SK-N-SH treated with all-trans-retinoic acid at 6 μM for 48 hours (cell line): Measurements from ENCODE around the gene GRXCR1.

ENCODE experiments used
- ATAC-seq: fragments of 200-7000 bp; cut with Tn5 transposase; 3 replicates; pipeline ENCODE4 v1.9.1; 2020; ENCODE audit warnings: mild to moderate bottlenecking, moderate library complexity
- BACH2 ChIP-seq: fragments of 250-450 bp; sonication (Bioruptor Pico); IDR thresholded peaks from 2 replicates; pipeline ENCODE4 v1.9.0; 2021; ENCODE audit warnings: mild to moderate bottlenecking, borderline replicate concordance
- CSDC2 ChIP-seq: fragments of 250-450 bp; sonication (Bioruptor Pico); IDR thresholded peaks from 2 replicates; pipeline ENCODE4 v1.5.0; 2020; ENCODE audit warnings: mild to moderate bottlenecking, moderate library complexity
- CSRNP3 ChIP-seq: fragments of 250-450 bp; sonication (Bioruptor Pico); IDR thresholded peaks from 2 replicates; pipeline ENCODE4 v1.5.1; 2021; ENCODE audit warnings: mild to moderate bottlenecking, moderate library complexity
- ESRRG ChIP-seq: fragments of 250-450 bp; sonication (Bioruptor Pico); IDR thresholded peaks from 2 replicates; pipeline ENCODE4 v1.6.1; 2021; ENCODE audit warnings: mild to moderate bottlenecking
- GLIS3 ChIP-seq: fragments of 250-450 bp; sonication (Bioruptor Pico); IDR thresholded peaks from 2 replicates; pipeline ENCODE4 v1.5.0; 2020; ENCODE audit warnings: mild to moderate bottlenecking, moderate library complexity
- ISL1 ChIP-seq: fragments of 250-450 bp; sonication (Bioruptor Pico); IDR thresholded peaks from 2 replicates; pipeline ENCODE4 v2.1.2; 2022; ENCODE audit warnings: mild to moderate bottlenecking, moderate library complexity
- OSR1 ChIP-seq: fragments of 250-450 bp; sonication (Bioruptor Pico); IDR thresholded peaks from 2 replicates; pipeline ENCODE4 v1.8.0; 2022; ENCODE audit warnings: moderate library complexity, mild to moderate bottlenecking, inconsistent platforms
- POU6F1 ChIP-seq: fragments of 250-450 bp; sonication (Bioruptor Pico); IDR thresholded peaks from 2 replicates; pipeline ENCODE4 v1.8.0; 2021; ENCODE audit warnings: low read depth, mild to moderate bottlenecking, moderate library complexity, borderline replicate concordance
- PPARA ChIP-seq: fragments of 250-450 bp; sonication (Bioruptor Pico); IDR thresholded peaks from 2 replicates; pipeline ENCODE4 v1.5.0; 2020; ENCODE audit warnings: mild to moderate bottlenecking, borderline replicate concordance
- RARB ChIP-seq: fragments of 250-450 bp; sonication (Bioruptor Pico); IDR thresholded peaks from 2 replicates; pipeline ENCODE4 v1.8.0; 2021; ENCODE audit warnings: mild to moderate bottlenecking, moderate library complexity
- SNAI2 ChIP-seq: fragments of 250-450 bp; sonication (Bioruptor Pico); IDR thresholded peaks from 2 replicates; pipeline ENCODE4 v1.5.0; 2020; ENCODE audit warnings: mild to moderate bottlenecking, moderate library complexity
- TCF4 ChIP-seq: fragments of 250-450 bp; sonication (Bioruptor Pico); IDR thresholded peaks from 2 replicates; pipeline ENCODE4 v1.8.0; 2021; ENCODE audit warnings: mild to moderate bottlenecking, moderate library complexity, borderline replicate concordance
- TOX ChIP-seq: fragments of 250-450 bp; sonication (Bioruptor Pico); IDR thresholded peaks from 2 replicates; pipeline ENCODE4 v1.8.0; 2021; ENCODE audit warnings: mild to moderate bottlenecking, moderate library complexity, borderline replicate concordance
- TSHZ2 ChIP-seq: fragments of 250-450 bp; sonication (Bioruptor Pico); IDR thresholded peaks from 2 replicates; pipeline ENCODE4 v1.5.0; 2020; ENCODE audit warnings: mild to moderate bottlenecking, moderate library complexity
- ZC3H10 ChIP-seq: fragments of 250-450 bp; sonication (Bioruptor Pico); IDR thresholded peaks from 2 replicates; pipeline ENCODE4 v1.5.1; 2021; ENCODE audit warnings: mild to moderate bottlenecking, moderate library complexity
- ZFP3 ChIP-seq: fragments of 250-450 bp; sonication (Bioruptor Pico); IDR thresholded peaks from 2 replicates; pipeline ENCODE4 v1.5.0; 2020; ENCODE audit warnings: mild to moderate bottlenecking, moderate library complexity
- ZFP30 ChIP-seq: fragments of 450-650 bp; formaldehyde crosslinking; IDR thresholded peaks from 2 replicates; pipeline ENCODE4 v1.5.0; 2022; ENCODE audit warnings: mild to moderate bottlenecking, moderate library complexity
- ZNF565 ChIP-seq: fragments of 450-650 bp; formaldehyde crosslinking; conservative IDR thresholded peaks from 2 replicates; pipeline ENCODE4 v1.5.0; 2020; ENCODE audit warnings: low read depth, mild to moderate bottlenecking, moderate library complexity
- ZNF8 ChIP-seq: fragments of 450-650 bp; formaldehyde crosslinking; IDR thresholded peaks from 2 replicates; pipeline ENCODE4 v1.5.0; 2020; ENCODE audit warnings: mild to moderate bottlenecking, moderate library complexity

GRXCR1 gene

GRCh38 chr4:42985976-42986375 is 93.5 kb downstream of the GRXCR1 start (continued):
- TF ChIP-seq CSRNP3 (CRISPR knock-in tag) (no peak), CSDC2 (no peak), ZNF8 (CRISPR knock-in tag) (no peak), ZFP3 (CRISPR knock-in tag) (no peak), ZFP30 (CRISPR knock-in tag) (no peak), OSR1 (CRISPR knock-in tag) (no peak), SNAI2 (CRISPR knock-in tag) (no peak), POU6F1 (CRISPR knock-in tag) (no peak)

- ATAC-seq = peak; percentile 79
- TF ChIP-seq ISL1 (CRISPR knock-in tag) (no peak), TCF4 (no peak), ZFP30 (CRISPR knock-in tag) (no peak), PPARA (CRISPR knock-in tag) (no peak), TSHZ2 (no peak), ESRRG (CRISPR knock-in tag) (no peak), POU6F1 (CRISPR knock-in tag) (no peak), CSDC2 (no peak), BACH2 (CRISPR knock-in tag) (no peak), GLIS3 (CRISPR knock-in tag) (no peak), ZNF565 (CRISPR knock-in tag) (no peak), ZC3H10 (CRISPR knock-in tag) (no peak), SNAI2 (CRISPR knock-in tag) (no peak)
Observed at GRCh38 chr4:42995343-42995944, 102.9 kb downstream of the GRXCR1 start.

GRCh38 chr4:43008793-43009192 is 116.3 kb downstream of the GRXCR1 start:
- ATAC-seq = no peak
- no peak for TF ChIP-seq POU6F1 (CRISPR knock-in tag)

- ATAC-seq = no peak
- TF ChIP-seq ESRRG (CRISPR knock-in tag) (no peak), RARB (CRISPR knock-in tag) (no peak), ISL1 (CRISPR knock-in tag) (no peak), GLIS3 (CRISPR knock-in tag) (no peak), ZNF565 (CRISPR knock-in tag) (no peak), ZFP30 (CRISPR knock-in tag) (no peak), ZNF8 (CRISPR knock-in tag) (no peak), PPARA (CRISPR knock-in tag) (no peak), POU6F1 (CRISPR knock-in tag) (no peak), BACH2 (CRISPR knock-in tag) (no peak), CSDC2 (no peak), TOX (CRISPR knock-in tag) (no peak), CSRNP3 (CRISPR knock-in tag) (no peak)
Observed at GRCh38 chr4:43014256-43014655, 121.7 kb downstream of the GRXCR1 start.
